Frontal cortex (tissue), 4 donors: ENCODE measurements around the gene LONRF2. TPM values are rescaled to one million over a fixed set of nuclear protein-coding genes. Genes with fewer than 3 reads are reported as not detected.
A peak's percentile ranks its signal among the peaks of the same experiment; 100 is the strongest.

Experiments
- DNase-seq, 2 donors: peaks; one replicate each; pipeline ENCODE4 v3.0.0; 2012; ENCODE audit warnings: low spot score in 2 of 2
- FAIRE-seq: peaks from 2 replicates; lab custom pipeline; 2012; peaks lifted over from hg19 to GRCh38; lab: Jason Lieb, UNC
- total RNA-seq: library from RNA; depleted of rRNA; stranded (reverse); fragments of >200 nt; gene quantifications from one replicate; pipeline ENCODE4 v1.2.3, GENCODE V29; 2014
- donor health status: control.
- donor health status: control.
- donor health status: control.

Gene LONRF2
- total RNA-seq, 1 donor from 2014 or later = 47.3 TPM

GRCh38 chr2:100278986-100279385 is 43.3 kb downstream of the LONRF2 start:
- FAIRE-seq = no peak
- DNase-seq = no peak

GRCh38 chr2:100278501-100278900 is 43.8 kb downstream of the LONRF2 start:
- FAIRE-seq = no peak
- DNase-seq = no peak

- no peak for DNase-seq
- no peak for FAIRE-seq
Observed at GRCh38 chr2:100277540-100278207, 44.6 kb downstream of the LONRF2 start.

- DNase-seq (no peak), FAIRE-seq (no peak)
Observed at GRCh38 chr2:100276716-100277115, 45.6 kb downstream of the LONRF2 start.

- FAIRE-seq (no peak), DNase-seq (no peak)
Observed at GRCh38 chr2:100275200-100275589, 47.1 kb downstream of the LONRF2 start.

- DNase-seq (no peak), FAIRE-seq (no peak)
Observed at GRCh38 chr2:100274566-100275199, 47.6 kb downstream of the LONRF2 start.

- no peak for FAIRE-seq
- DNase-seq = no peak
Observed at GRCh38 chr2:100274076-100274475, 48.2 kb downstream of the LONRF2 start.

GRCh38 chr2:100273387-100273786 is 48.9 kb downstream of the LONRF2 start:
- DNase-seq (no peak), FAIRE-seq (no peak)

GRCh38 chr2:100272841-100273329 is 49.4 kb downstream of the LONRF2 start:
- DNase-seq (no peak), FAIRE-seq (no peak)

GRCh38 chr2:100271210-100271609 is 51.1 kb downstream of the LONRF2 start:
- no peak for FAIRE-seq

GRCh38 chr2:100270381-100271146 is 51.7 kb downstream of the LONRF2 start:
- DNase-seq (no peak), FAIRE-seq (no peak)

More at GRCh38 chr2:100271210-100271609, 51.1 kb downstream of the LONRF2 start:
- DNase-seq = no peak

- DNase-seq (no peak), FAIRE-seq (no peak)
Observed at GRCh38 chr2:100269889-100270288, 52.4 kb downstream of the LONRF2 start.

- DNase-seq (no peak), FAIRE-seq (no peak)
Observed at GRCh38 chr2:100268986-100269385, 53.3 kb downstream of the LONRF2 start.

- FAIRE-seq (no peak), DNase-seq (no peak)
Observed at GRCh38 chr2:100267751-100268150, 54.5 kb downstream of the LONRF2 start.

- FAIRE-seq = no peak
- no peak for DNase-seq
Observed at GRCh38 chr2:100266126-100266525, 56.2 kb downstream of the LONRF2 start.

- no peak for DNase-seq
- FAIRE-seq = no peak
Observed at GRCh38 chr2:100265226-100265625, 57.1 kb downstream of the LONRF2 start.

GRCh38 chr2:100264651-100265050 is 57.6 kb downstream of the LONRF2 start:
- no peak for DNase-seq
- FAIRE-seq = no peak

- FAIRE-seq = no peak
Observed at GRCh38 chr2:100264121-100264520, 58.2 kb downstream of the LONRF2 start.

GRCh38 chr2:100262555-100263320 is 59.6 kb downstream of the LONRF2 start:
- DNase-seq (peak; percentile 19 to 62), FAIRE-seq (no peak)

More at GRCh38 chr2:100264121-100264520, 58.2 kb downstream of the LONRF2 start:
- no peak for DNase-seq

GRCh38 chr2:100262046-100262445 is 60.3 kb downstream of the LONRF2 start:
- DNase-seq = no peak
- no peak for FAIRE-seq
